LHCN-M2 (cell line): ENCODE data around the gene CTSO. TPM values are rescaled to one million over a fixed set of nuclear protein-coding genes. Genes with fewer than 3 reads are reported as not detected.
"Not testable (repeated sequence)": the region's sequence is repeated elsewhere in the genome, so short reads cannot be mapped to it uniquely, and the experiment has no call there.

Source experiments
- DNase-seq: peaks from one replicate; pipeline ENCODE4 v3.0.0-alpha.2; 2012; ENCODE audit warnings: low read depth
- total RNA-seq: library from RNA; depleted of rRNA; stranded (reverse); fragments of >200 nt; gene quantifications from 2 replicates; pipeline ENCODE4 v1.2.3, GENCODE V29; 2014

The CTSO gene
- total RNA-seq, 1 experiment from 2014 or later, result 20.7 TPM

GRCh38 chr4:155908187-155909139 is 45.2 kb downstream of the CTSO start:
- DNase-seq, result no peak

- DNase-seq, result no peak
Measured at GRCh38 chr4:155907556-155907955, 46.1 kb downstream of the CTSO start.

- DNase-seq, result peak; percentile 99
Measured at GRCh38 chr4:155906554-155907247, 47.0 kb downstream of the CTSO start.

- no peak for DNase-seq
Measured at GRCh38 chr4:155904331-155904730, 49.3 kb downstream of the CTSO start.

GRCh38 chr4:155903453-155903852 is 50.2 kb downstream of the CTSO start, which contains the start of gene TDO2:
TDO2 (plus strand) TSS chr4:155903696; CDS start chr4:155903759, 63 bp downstream.
- DNase-seq, result no peak

- DNase-seq, result no peak
Measured at GRCh38 chr4:155901013-155901412, 52.7 kb downstream of the CTSO start.

GRCh38 chr4:155900381-155900780 is 53.3 kb downstream of the CTSO start:
- peak; percentile 48 for DNase-seq

- no peak for DNase-seq
Measured at GRCh38 chr4:155899891-155900290, 53.8 kb downstream of the CTSO start.

GRCh38 chr4:155898371-155898770 is 55.3 kb downstream of the CTSO start:
- not testable (repeated sequence) for DNase-seq

- no peak for DNase-seq
Measured at GRCh38 chr4:155891058-155891457, 62.6 kb downstream of the CTSO start.

- no peak for DNase-seq
Measured at GRCh38 chr4:155889946-155890345, 63.7 kb downstream of the CTSO start.

- DNase-seq, result peak; percentile 74
Measured at GRCh38 chr4:155889031-155889793, 64.5 kb downstream of the CTSO start.

GRCh38 chr4:155887847-155888570 is 65.7 kb downstream of the CTSO start:
- no peak for DNase-seq

- no peak for DNase-seq
Measured at GRCh38 chr4:155887045-155887444, 66.6 kb downstream of the CTSO start.

- no peak for DNase-seq
Measured at GRCh38 chr4:155885666-155886065, 68.0 kb downstream of the CTSO start.

- DNase-seq, result no peak
Measured at GRCh38 chr4:155883895-155884294, 69.8 kb downstream of the CTSO start.

GRCh38 chr4:155881555-155881954 is 72.1 kb downstream of the CTSO start:
- DNase-seq, result no peak

- no peak for DNase-seq
Measured at GRCh38 chr4:155879767-155880166, 73.9 kb downstream of the CTSO start.

- no peak for DNase-seq
Measured at GRCh38 chr4:155878611-155879010, 75.1 kb downstream of the CTSO start.

GRCh38 chr4:155877971-155878370 is 75.7 kb downstream of the CTSO start:
- no peak for DNase-seq

GRCh38 chr4:155875878-155876277 is 77.8 kb downstream of the CTSO start:
- DNase-seq, result no peak
